K562 (cell line): ENCODE results near the gene SMG6.

Experiments
- BACH1 ChIP-seq: fragments of 200-800 bp; sonication (Bioruptor generic); IDR thresholded peaks from 2 replicates; pipeline ENCODE4 v1.6.1; 2016; ENCODE audit warnings: missing genetic modification characterization, missing compliant biosample characterization
- FOXK2 ChIP-seq, 2 experiments: fragments of 450-650 bp; IDR thresholded peaks in 1 of 2; conservative IDR thresholded peaks in 1 of 2; 2 replicates each; pipeline ENCODE4 v1.6.1; 2016; ENCODE audit warnings: low read depth in 2 of 2, mild to moderate bottlenecking in 1 of 2
- NR3C1 ChIP-seq: sonication (generic); formaldehyde crosslinking; IDR thresholded peaks from 2 replicates; pipeline ENCODE4 v1.8.1; 2022; ENCODE audit warnings: missing genetic modification reagents
- OTX1 ChIP-seq: fragments of 450-650 bp; formaldehyde crosslinking; IDR thresholded peaks from 2 replicates; pipeline ENCODE4 v1.4.0; 2022; ENCODE audit warnings: mild to moderate bottlenecking
- YBX1 ChIP-seq: fragments of 450-650 bp; IDR thresholded peaks from 2 replicates; pipeline ENCODE4 v1.7.1; 2016; ENCODE audit warnings: mild to moderate bottlenecking
- ZBTB8A ChIP-seq: fragments of 450-650 bp; IDR thresholded peaks from 2 replicates; pipeline ENCODE4 v1.6.1; 2018; ENCODE audit warnings: mild to moderate bottlenecking, moderate library complexity; ENCODE audit not compliant: partially characterized antibody
- ZNF644 ChIP-seq: fragments of 200-800 bp; sonication (Bioruptor generic); IDR thresholded peaks from 2 replicates; pipeline ENCODE4 v1.6.1; 2016; ENCODE audit warnings: low read depth, missing genetic modification characterization, missing compliant biosample characterization
- ZZZ3 ChIP-seq: fragments of 450-650 bp; IDR thresholded peaks from 2 replicates; pipeline ENCODE4 v1.6.1; 2016; ENCODE audit warnings: antibody characterized with exemption, mild to moderate bottlenecking, moderate library complexity
- TF ChIP-seq, protein P1 (sequence below): sonication (generic); formaldehyde crosslinking; IDR thresholded peaks from 2 replicates; pipeline ENCODE4 v1.8.1; 2023; ENCODE audit warnings: mild to moderate bottlenecking, missing genetic modification reagents, moderate library complexity
- TF ChIP-seq, protein P2 (sequence below), 3 experiments: IDR thresholded peaks in 2 of 3; conservative IDR thresholded peaks in 1 of 3; 2 replicates each; pipeline ENCODE4 v1.5.1; 2011 to 2012; ENCODE audit warnings: low read length in 3 of 3, mild to moderate bottlenecking in 3 of 3, control low read depth in 2 of 3, improper control_type of control experiment in 1 of 3, inconsistent platforms in 1 of 3, low read depth in 1 of 3, mixed read lengths in 1 of 3, moderate library complexity in 1 of 3; ENCODE audit not compliant: insufficient read depth in 2 of 3
- TF ChIP-seq, protein P3 (sequence below): fragments of 250-450 bp; sonication (Bioruptor Pico); IDR thresholded peaks from 2 replicates; pipeline ENCODE4 v1.4.0; 2020

DNA sequence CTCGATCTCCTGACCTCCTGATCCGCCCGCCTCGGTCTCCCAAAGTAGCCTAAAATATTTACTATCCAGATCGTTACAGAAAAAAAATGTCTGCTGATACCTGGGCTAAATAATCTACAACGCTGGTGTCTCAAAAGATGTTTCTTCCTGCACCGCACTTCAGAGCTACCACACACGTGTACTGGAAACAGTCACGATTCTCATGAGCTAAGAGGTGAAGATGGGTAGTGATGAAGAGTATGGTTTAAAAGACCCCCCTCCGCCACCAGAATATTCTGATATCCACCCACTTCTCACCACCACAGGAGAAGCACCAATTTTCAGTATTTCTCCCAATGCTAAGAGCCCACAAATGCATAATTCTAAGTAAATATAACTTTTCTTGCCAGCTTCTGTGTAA lies 50.2 kb downstream of the SMG6 start:
- TF ChIP-seq, protein P1, sequence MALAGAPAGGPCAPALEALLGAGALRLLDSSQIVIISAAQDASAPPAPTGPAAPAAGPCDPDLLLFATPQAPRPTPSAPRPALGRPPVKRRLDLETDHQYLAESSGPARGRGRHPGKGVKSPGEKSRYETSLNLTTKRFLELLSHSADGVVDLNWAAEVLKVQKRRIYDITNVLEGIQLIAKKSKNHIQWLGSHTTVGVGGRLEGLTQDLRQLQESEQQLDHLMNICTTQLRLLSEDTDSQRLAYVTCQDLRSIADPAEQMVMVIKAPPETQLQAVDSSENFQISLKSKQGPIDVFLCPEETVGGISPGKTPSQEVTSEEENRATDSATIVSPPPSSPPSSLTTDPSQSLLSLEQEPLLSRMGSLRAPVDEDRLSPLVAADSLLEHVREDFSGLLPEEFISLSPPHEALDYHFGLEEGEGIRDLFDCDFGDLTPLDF (CRISPR knock-in tag): no peak
- TF ChIP-seq FOXK2 (conservative IDR thresholded peaks at IDR 0.05 in 1 of 2, IDR thresholded peaks at IDR 0.05 in 1 of 2; ENCODE audit: low read depth in 2 of 2) (no peak), YBX1 (no peak), OTX1 (no peak), ZNF644 (no peak), ZZZ3 (no peak), BACH1 (no peak), ZBTB8A (no peak), NR3C1 (CRISPR knock-in tag) (no peak)
- TF ChIP-seq, protein P2, sequence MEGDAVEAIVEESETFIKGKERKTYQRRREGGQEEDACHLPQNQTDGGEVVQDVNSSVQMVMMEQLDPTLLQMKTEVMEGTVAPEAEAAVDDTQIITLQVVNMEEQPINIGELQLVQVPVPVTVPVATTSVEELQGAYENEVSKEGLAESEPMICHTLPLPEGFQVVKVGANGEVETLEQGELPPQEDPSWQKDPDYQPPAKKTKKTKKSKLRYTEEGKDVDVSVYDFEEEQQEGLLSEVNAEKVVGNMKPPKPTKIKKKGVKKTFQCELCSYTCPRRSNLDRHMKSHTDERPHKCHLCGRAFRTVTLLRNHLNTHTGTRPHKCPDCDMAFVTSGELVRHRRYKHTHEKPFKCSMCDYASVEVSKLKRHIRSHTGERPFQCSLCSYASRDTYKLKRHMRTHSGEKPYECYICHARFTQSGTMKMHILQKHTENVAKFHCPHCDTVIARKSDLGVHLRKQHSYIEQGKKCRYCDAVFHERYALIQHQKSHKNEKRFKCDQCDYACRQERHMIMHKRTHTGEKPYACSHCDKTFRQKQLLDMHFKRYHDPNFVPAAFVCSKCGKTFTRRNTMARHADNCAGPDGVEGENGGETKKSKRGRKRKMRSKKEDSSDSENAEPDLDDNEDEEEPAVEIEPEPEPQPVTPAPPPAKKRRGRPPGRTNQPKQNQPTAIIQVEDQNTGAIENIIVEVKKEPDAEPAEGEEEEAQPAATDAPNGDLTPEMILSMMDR (IDR thresholded peaks at IDR 0.05 in 2 of 3, conservative IDR thresholded peaks at IDR 0.05 in 1 of 3; ENCODE audit: insufficient read depth in 2 of 3, low read depth in 1 of 3, low read length in 3 of 3): no peak
- TF ChIP-seq, protein P3, sequence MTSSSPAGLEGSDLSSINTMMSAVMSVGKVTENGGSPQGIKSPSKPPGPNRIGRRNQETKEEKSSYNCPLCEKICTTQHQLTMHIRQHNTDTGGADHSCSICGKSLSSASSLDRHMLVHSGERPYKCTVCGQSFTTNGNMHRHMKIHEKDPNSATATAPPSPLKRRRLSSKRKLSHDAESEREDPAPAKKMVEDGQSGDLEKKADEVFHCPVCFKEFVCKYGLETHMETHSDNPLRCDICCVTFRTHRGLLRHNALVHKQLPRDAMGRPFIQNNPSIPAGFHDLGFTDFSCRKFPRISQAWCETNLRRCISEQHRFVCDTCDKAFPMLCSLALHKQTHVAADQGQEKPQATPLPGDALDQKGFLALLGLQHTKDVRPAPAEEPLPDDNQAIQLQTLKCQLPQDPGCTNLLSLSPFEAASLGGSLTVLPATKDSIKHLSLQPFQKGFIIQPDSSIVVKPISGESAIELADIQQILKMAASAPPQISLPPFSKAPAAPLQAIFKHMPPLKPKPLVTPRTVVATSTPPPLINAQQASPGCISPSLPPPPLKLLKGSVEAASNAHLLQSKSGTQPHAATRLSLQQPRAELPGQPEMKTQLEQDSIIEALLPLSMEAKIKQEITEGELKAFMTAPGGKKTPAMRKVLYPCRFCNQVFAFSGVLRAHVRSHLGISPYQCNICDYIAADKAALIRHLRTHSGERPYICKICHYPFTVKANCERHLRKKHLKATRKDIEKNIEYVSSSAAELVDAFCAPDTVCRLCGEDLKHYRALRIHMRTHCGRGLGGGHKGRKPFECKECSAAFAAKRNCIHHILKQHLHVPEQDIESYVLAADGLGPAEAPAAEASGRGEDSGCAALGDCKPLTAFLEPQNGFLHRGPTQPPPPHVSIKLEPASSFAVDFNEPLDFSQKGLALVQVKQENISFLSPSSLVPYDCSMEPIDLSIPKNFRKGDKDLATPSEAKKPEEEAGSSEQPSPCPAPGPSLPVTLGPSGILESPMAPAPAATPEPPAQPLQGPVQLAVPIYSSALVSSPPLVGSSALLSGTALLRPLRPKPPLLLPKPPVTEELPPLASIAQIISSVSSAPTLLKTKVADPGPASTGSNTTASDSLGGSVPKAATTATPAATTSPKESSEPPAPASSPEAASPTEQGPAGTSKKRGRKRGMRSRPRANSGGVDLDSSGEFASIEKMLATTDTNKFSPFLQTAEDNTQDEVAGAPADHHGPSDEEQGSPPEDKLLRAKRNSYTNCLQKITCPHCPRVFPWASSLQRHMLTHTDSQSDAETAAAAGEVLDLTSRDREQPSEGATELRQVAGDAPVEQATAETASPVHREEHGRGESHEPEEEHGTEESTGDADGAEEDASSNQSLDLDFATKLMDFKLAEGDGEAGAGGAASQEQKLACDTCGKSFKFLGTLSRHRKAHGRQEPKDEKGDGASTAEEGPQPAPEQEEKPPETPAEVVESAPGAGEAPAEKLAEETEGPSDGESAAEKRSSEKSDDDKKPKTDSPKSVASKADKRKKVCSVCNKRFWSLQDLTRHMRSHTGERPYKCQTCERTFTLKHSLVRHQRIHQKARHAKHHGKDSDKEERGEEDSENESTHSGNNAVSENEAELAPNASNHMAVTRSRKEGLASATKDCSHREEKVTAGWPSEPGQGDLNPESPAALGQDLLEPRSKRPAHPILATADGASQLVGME: no peak
